CD14-positive monocyte (primary cell): ENCODE measurements around the gene SLC2A9. TPM values are rescaled to one million over a fixed set of nuclear protein-coding genes. Genes with fewer than 3 reads are reported as not detected.
"Not testable (repeated sequence)": the region's sequence is repeated elsewhere in the genome, so short reads cannot be mapped to it uniquely, and the experiment has no call there.

ENCODE experiments used
- DNase-seq, 3 donors: peaks; one replicate each; pipeline ENCODE4 v3.0.0-alpha.2; 2011 to 2022
- H2AFZ ChIP-seq: 2 replicates; pipeline ENCODE4 v1.6.0; 2012; ENCODE audit warnings: mild to moderate bottlenecking, low read depth, low read length, inconsistent platforms; ENCODE audit not compliant: insufficient read depth, poor library complexity, severe bottlenecking
- H3K27ac ChIP-seq, 2 donors: 1 replicate in 1 of 2; 2 replicates in 1 of 2; pipeline ENCODE4 v1.5.1; 2012 to 2013; ENCODE audit warnings: low read length in 2 of 2, control low read depth in 1 of 2, inconsistent platforms in 1 of 2, low read depth in 1 of 2, mild to moderate bottlenecking in 1 of 2
- H3K27me3 ChIP-seq, 2 donors: one replicate each; pipeline versions ENCODE4 v1.6.0 to v1.6.1; 2011 to 2013; ENCODE audit warnings: low read length in 2 of 2; ENCODE audit not compliant: control insufficient read depth in 2 of 2, insufficient read depth in 2 of 2
- H3K36me3 ChIP-seq, 2 donors: replicated peaks in 1 of 2; 1 replicate in 1 of 2; 2 replicates in 1 of 2; pipeline versions ENCODE4 v1.5.1 to v1.6.1; 2012 to 2013; ENCODE audit warnings: low read length in 2 of 2, control low read depth in 1 of 2, inconsistent platforms in 1 of 2, mild to moderate bottlenecking in 1 of 2; ENCODE audit not compliant: insufficient read depth in 2 of 2, control insufficient read depth in 1 of 2
- H3K4me1 ChIP-seq, 2 donors: 1 replicate in 1 of 2; 2 replicates in 1 of 2; pipeline versions ENCODE4 v1.5.1 to v1.6.1; 2012 to 2013; ENCODE audit warnings: low read length in 2 of 2, control low read depth in 1 of 2, inconsistent platforms in 1 of 2, mild to moderate bottlenecking in 1 of 2, moderate library complexity in 1 of 2; ENCODE audit not compliant: insufficient read depth in 2 of 2, control insufficient read depth in 1 of 2
- H3K4me2 ChIP-seq: replicated peaks from 2 replicates; pipeline ENCODE3; 2012; ENCODE audit warnings: low read length, moderate library complexity, mild to moderate bottlenecking; ENCODE audit not compliant: poor library complexity, severe bottlenecking; ENCODE audit errors: extremely low read depth
- H3K4me3 ChIP-seq, 3 experiments: fragments of 200-600 bp in 1 of 3; sonication (generic) in 1 of 3; replicated peaks in 1 of 3; 1 replicate in 2 of 3; 2 replicates in 1 of 3; pipeline ENCODE4 v1.5.1; 2011 to 2013; ENCODE audit warnings: low read length in 3 of 3, mild to moderate bottlenecking in 3 of 3, control low read depth in 2 of 3, low read depth in 2 of 3, inconsistent platforms in 1 of 3, moderate library complexity in 1 of 3
- H3K79me2 ChIP-seq: 2 replicates; pipeline ENCODE4 v1.6.0; 2012; ENCODE audit warnings: mild to moderate bottlenecking, control low read depth, inconsistent platforms, low read length, moderate library complexity; ENCODE audit not compliant: insufficient read depth
- H3K9ac ChIP-seq: 2 replicates; pipeline ENCODE4 v1.6.0; 2017; ENCODE audit warnings: low read length, mild to moderate bottlenecking; ENCODE audit not compliant: insufficient read depth, poor library complexity, severe bottlenecking
- H3K9me3 ChIP-seq, 2 donors: replicated peaks in 1 of 2; 1 replicate in 1 of 2; 2 replicates in 1 of 2; pipeline versions ENCODE4 v1.5.1 to v1.6.1; 2012 to 2013; ENCODE audit warnings: low read length in 2 of 2, control low read depth in 1 of 2; ENCODE audit not compliant: control insufficient read depth in 1 of 2, insufficient read depth in 1 of 2
- H4K20me1 ChIP-seq: 2 replicates; pipeline ENCODE4 v1.6.0; 2012; ENCODE audit warnings: mild to moderate bottlenecking, low read length, control low read depth, moderate library complexity; ENCODE audit not compliant: insufficient read depth
- H3K27ac Mint-ChIP-seq, 7 donors: one replicate each; pipeline ENCODE4 v1.8.0; 2020; ENCODE audit warnings: mild to moderate bottlenecking in 7 of 7, mixed read lengths in 7 of 7, moderate library complexity in 6 of 7, inconsistent platforms in 2 of 7
- H3K27me3 Mint-ChIP-seq, 3 donors: one replicate each; pipeline ENCODE4 v1.8.0; 2021 to 2022; ENCODE audit warnings: low read depth in 3 of 3, mild to moderate bottlenecking in 3 of 3, mixed read lengths in 3 of 3, moderate library complexity in 3 of 3, inconsistent platforms in 1 of 3
- H3K36me3 Mint-ChIP-seq, 2 donors: one replicate each; pipeline ENCODE4 v1.8.0; 2020; ENCODE audit warnings: mixed read lengths in 2 of 2, inconsistent platforms in 1 of 2, mild to moderate bottlenecking in 1 of 2
- H3K4me1 Mint-ChIP-seq: one replicate; pipeline ENCODE4 v1.8.0; 2020; ENCODE audit warnings: mild to moderate bottlenecking, mixed read lengths
- H3K4me3 Mint-ChIP-seq, 2 donors: one replicate each; pipeline ENCODE4 v1.8.0; 2020; ENCODE audit warnings: mild to moderate bottlenecking in 2 of 2, mixed read lengths in 2 of 2, moderate library complexity in 1 of 2
- H3K9me3 Mint-ChIP-seq, 7 donors: one replicate each; pipeline ENCODE4 v1.8.0; 2020 to 2022; ENCODE audit warnings: mixed read lengths in 7 of 7, mild to moderate bottlenecking in 6 of 7, moderate library complexity in 6 of 7, inconsistent platforms in 2 of 7
- CTCF ChIP-seq: fragments of 200-600 bp; IDR thresholded peaks from one replicate; pipeline ENCODE4 v1.8.0; 2022; ENCODE audit warnings: antibody characterized with exemption, mild to moderate bottlenecking
- WGBS: methylation state at CpG from one replicate; pipeline ENCODE4 v1.1.5; 2013; ENCODE audit warnings: missing lambda C conversion rate; ENCODE audit not compliant: insufficient coverage; 5-methylcytosine and 5-hydroxymethylcytosine counted together
- intact Hi-C, 2 donors: fragments of 100-400 bp; cut with micrococcal nuclease; formaldehyde crosslinking; loops; one replicate each; pipeline versions ENCODE4 v1.15.0 to v1.15.1; 2023
- polyA plus RNA-seq, 3 donors: library from polyadenylated mRNA; depleted of rRNA in 1 of 3; unstranded in 2 of 3; stranded (reverse) in 1 of 3; fragments of 300-500 nt in 2 of 3; fragments of >200 nt in 1 of 3; fragmentation: Illumina TruSeq in 2 of 3; gene quantifications; 1 replicate in 2 of 3; 2 replicates in 1 of 3; pipeline ENCODE4 v1.2.3, GENCODE V29; 2012 to 2021

The SLC2A9 gene
- polyA plus RNA-seq, 3 donors: 27.3 to 38.6 (median 34.7) TPM

- Mint-ChIP-seq H3K27ac (no peak overlapping the region), H3K4me3 (no peak overlapping the region), H3K36me3 (peaks cover 27 to 30% of the 10 kb centered on the region in 2 donors), H3K9me3 (peaks cover 0 to 2% (median 0%) of the 10 kb centered on the region in 7 donors), H3K4me1 (no peaks in the 10 kb centered on the region), H3K27me3 (peaks cover 0 to 3% (median 2%) of the 10 kb centered on the region in 3 donors)
- no peak for TF ChIP-seq CTCF
- no peak overlapping the region for H3K27ac ChIP-seq
- no peaks in the 10 kb centered on the region for H3K79me2 ChIP-seq
- no peak overlapping the region for H3K9ac ChIP-seq
- intact Hi-C loops: no loop called here
- H3K36me3 ChIP-seq: peaks cover 6 to 36% of the 10 kb centered on the region in 2 donors
- 100% methylated on average over 5 of the region's 5 CpGs for WGBS
- H3K27me3 ChIP-seq: no peaks in the 10 kb centered on the region
- no peaks in the 10 kb centered on the region for H3K9me3 ChIP-seq
- no peaks in the 10 kb centered on the region for H4K20me1 ChIP-seq
- no peak overlapping the region for H3K4me3 ChIP-seq
- no peak for DNase-seq
- H3K4me2 ChIP-seq: no peak overlapping the region
- no peak overlapping the region for H2AFZ ChIP-seq
- H3K4me1 ChIP-seq: no peaks in the 10 kb centered on the region
Observed at GRCh38 chr4:9804918-9805317, 216.4 kb downstream of the SLC2A9 start.

GRCh38 chr4:9800848-9801247 is 220.4 kb downstream of the SLC2A9 start:
- H3K36me3 ChIP-seq: peaks cover 0 to 3% of the 10 kb centered on the region in 2 donors
- no peaks in the 10 kb centered on the region for H3K79me2 ChIP-seq
- Mint-ChIP-seq H3K27me3 (peaks cover 0 to 3% (median 2%) of the 10 kb centered on the region in 3 donors), H3K36me3 (peaks cover 6 to 19% of the 10 kb centered on the region in 2 donors), H3K4me1 (no peaks in the 10 kb centered on the region), H3K27ac (no peak overlapping the region), H3K9me3 (peaks cover 0 to 4% (median 2%) of the 10 kb centered on the region in 7 donors), H3K4me3 (no peak overlapping the region)
- TF ChIP-seq CTCF: no peak
- no peaks in the 10 kb centered on the region for H3K27me3 ChIP-seq
- H3K4me2 ChIP-seq: no peak overlapping the region
- no peak overlapping the region for H3K9ac ChIP-seq
- WGBS: 94% methylated on average over 3 of the region's 4 CpGs
- H3K27ac ChIP-seq: no peak overlapping the region
- H3K9me3 ChIP-seq: no peaks in the 10 kb centered on the region
- no peak overlapping the region for H3K4me3 ChIP-seq
- intact Hi-C loops: no loop called here
- H2AFZ ChIP-seq: no peak overlapping the region
- H4K20me1 ChIP-seq: no peaks in the 10 kb centered on the region
- no peak for DNase-seq
- no peaks in the 10 kb centered on the region for H3K4me1 ChIP-seq

GRCh38 chr4:9796641-9797040 is 224.7 kb downstream of the SLC2A9 start:
- H3K79me2 ChIP-seq, H2AFZ ChIP-seq, H4K20me1 ChIP-seq, H3K9me3 ChIP-seq, DNase-seq, H3K4me1 ChIP-seq, H3K27me3 Mint-ChIP-seq, H3K36me3 Mint-ChIP-seq, H3K4me2 ChIP-seq, H3K9me3 Mint-ChIP-seq, H3K9ac ChIP-seq, intact Hi-C loops, H3K4me3 Mint-ChIP-seq, H3K27ac Mint-ChIP-seq, H3K27ac ChIP-seq, H3K27me3 ChIP-seq, H3K4me3 ChIP-seq, H3K36me3 ChIP-seq, H3K4me1 Mint-ChIP-seq: not testable (repeated sequence)
- no CpG with 5 or more reads among the region's 2 CpGs for WGBS
